Panc1 (cell line): ENCODE data around the gene SHMT1. TPM values are rescaled to one million over a fixed set of nuclear protein-coding genes. Genes with fewer than 3 reads are reported as not detected.

ENCODE experiments used
- ATAC-seq: fragments of 200-7000 bp; cut with Tn5 transposase; 2 replicates; pipeline ENCODE4 v1.9.1; 2020; ENCODE audit warnings: mild to moderate bottlenecking, moderate library complexity
- BruUV-seq: library from RNA; stranded (reverse); fragments of 400-500 nt; replicated peaks from 2 replicates; lab custom pipeline; 2021; lab: Mats Ljungman, UMichigan
- CTCF ChIA-PET: fragments of 300-600 bp; sonication (Branson Sonifier 250); formaldehyde crosslinking; loops from one replicate; lab custom pipeline; 2022; ENCODE audit warnings: antibody characterized with exemption; lab: Charles Lee
- POLR2A ChIA-PET: fragments of 300-600 bp; sonication (Branson Sonifier 250); formaldehyde crosslinking; loops from one replicate; lab custom pipeline; 2022; ENCODE audit warnings: antibody characterized with exemption; lab: Charles Lee
- DNase-seq: peaks from one replicate; pipeline ENCODE4 v3.0.0-alpha.2; 2010; ENCODE audit warnings: low read depth, low spot score
- H3K27ac ChIP-seq: 2 replicates; pipeline ENCODE4 v1.5.1; 2011; ENCODE audit warnings: mild to moderate bottlenecking, low read length, inconsistent platforms
- H3K27me3 ChIP-seq: fragments of 200-500 bp; sonication (Bioruptor generic); 2 replicates; pipeline ENCODE4 v1.6.0; 2014; ENCODE audit warnings: low read length, inconsistent platforms; ENCODE audit not compliant: control insufficient read depth, insufficient read depth
- H3K36me3 ChIP-seq: fragments of 200-500 bp; sonication (Bioruptor generic); 2 replicates; pipeline ENCODE4 v1.5.1; 2014; ENCODE audit warnings: inconsistent platforms, mild to moderate bottlenecking, low read length, moderate library complexity; ENCODE audit not compliant: control insufficient read depth, insufficient read depth
- H3K4me1 ChIP-seq: 2 replicates; pipeline ENCODE4 v1.5.1; 2011; ENCODE audit warnings: inconsistent platforms, mild to moderate bottlenecking, low read length, moderate library complexity; ENCODE audit not compliant: control insufficient read depth, insufficient read depth
- H3K4me3 ChIP-seq, 2 experiments: 2 replicates each; pipeline ENCODE4 v1.5.1; 2011 to 2012; ENCODE audit warnings: low read depth in 2 of 2, low read length in 2 of 2, mild to moderate bottlenecking in 2 of 2, inconsistent platforms in 1 of 2, moderate library complexity in 1 of 2
- H3K9me3 ChIP-seq: fragments of 200-500 bp; sonication (Bioruptor generic); 2 replicates; pipeline ENCODE4 v1.5.1; 2014; ENCODE audit warnings: low read depth, mild to moderate bottlenecking, inconsistent platforms, low read length, moderate library complexity; ENCODE audit not compliant: control insufficient read depth, insufficient read depth
- CTCF ChIP-seq: fragments of 450-650 bp; IDR thresholded peaks from 2 replicates; pipeline ENCODE4 v1.5.1; 2017; ENCODE audit warnings: mild to moderate bottlenecking
- POLR2AphosphoS5 ChIP-seq: IDR thresholded peaks from 2 replicates; pipeline ENCODE4 v1.6.1; 2012; ENCODE audit warnings: mild to moderate bottlenecking, low read depth, low read length, moderate library complexity
- SIN3A ChIP-seq: IDR thresholded peaks from 2 replicates; pipeline ENCODE4 v1.6.1; 2012; ENCODE audit warnings: low read depth, mild to moderate bottlenecking, low read length, moderate library complexity, borderline replicate concordance; ENCODE audit not compliant: insufficient read depth
- TCF7L2 ChIP-seq: IDR thresholded peaks from 2 replicates; pipeline ENCODE4 v1.6.1; 2011; ENCODE audit warnings: mild to moderate bottlenecking, low read depth, low read length, inconsistent platforms
- in situ Hi-C: cut with HindIII; loops from 2 replicates; pipeline ENCODE4 v1.10.0; 2016; ENCODE audit warnings: low sequenced_read_pairs, low pct_unique_long_range_greater_than_20kb
- intact Hi-C: fragments of 100-400 bp; cut with micrococcal nuclease; formaldehyde crosslinking; loops from one replicate; pipeline ENCODE4 v1.10.0; 2022; ENCODE audit not compliant: unreplicated experiment
- total RNA-seq: library from RNA; stranded (reverse); gene quantifications from one replicate; pipeline ENCODE4 v1.2.1, GENCODE V29; 2021; ENCODE audit not compliant: unreplicated experiment
- TF ChIP-seq, protein P1 (sequence below), 2 experiments: IDR thresholded peaks; 2 replicates each; pipeline ENCODE4 v1.6.1; 2011 to 2012; ENCODE audit warnings: low read depth in 2 of 2, control low read depth in 1 of 2, low read length in 1 of 2, mild to moderate bottlenecking in 1 of 2, moderate library complexity in 1 of 2; ENCODE audit not compliant: insufficient read depth in 1 of 2

Gene SHMT1
- total RNA-seq, 1 experiment from 2014 or later, result 21.7 TPM

DNA sequence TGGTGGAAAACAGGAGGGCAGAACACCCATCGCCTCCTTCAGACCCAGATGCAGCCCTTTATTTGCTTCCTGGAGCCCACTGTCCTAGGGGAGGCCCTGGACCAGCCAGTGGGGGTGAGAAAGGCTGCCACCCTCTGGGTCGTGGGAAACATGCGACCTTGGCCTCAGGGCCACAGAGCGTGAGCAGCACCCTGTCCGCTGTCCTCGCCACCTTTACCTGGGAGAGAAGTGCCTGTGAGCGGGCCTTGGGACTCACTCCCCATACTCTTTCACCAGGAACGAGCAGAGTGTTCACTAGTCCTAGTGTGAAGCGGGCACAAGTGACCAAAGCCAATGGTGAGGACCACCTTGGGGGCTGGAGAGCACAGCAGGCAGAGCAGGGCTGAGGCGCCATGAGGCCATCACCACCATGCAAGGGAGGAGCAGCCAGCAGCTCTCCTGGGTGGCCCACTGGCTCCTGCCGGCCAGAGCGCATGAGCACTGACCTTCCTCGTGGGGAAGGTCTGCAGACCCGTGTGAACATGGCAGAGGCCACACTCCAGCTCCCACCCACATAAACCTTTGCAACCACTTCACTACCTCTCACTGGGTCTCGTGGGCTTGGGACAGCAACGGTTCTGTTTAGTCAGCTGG, 39.7 kb downstream of the SHMT1 start:
- no TSS peak for BruUV-seq
- intact Hi-C loops, result no loop called here
- Histone ChIP-seq H3K36me3 (peaks cover 2% of the 10 kb centered on the region; the same call in 1 of the 2 replicates), H3K4me1 (peaks cover 5% of the 10 kb centered on the region), H3K9me3 (no peaks in the 10 kb centered on the region), H3K27ac (no peak overlapping the region), H3K27me3 (no peaks in the 10 kb centered on the region), H3K4me3 (no peak overlapping the region)
- DNase-seq (no peak), ATAC-seq (no peak)
- ChIA-PET CTCF (interaction anchor here (0.7 kb wide), 1 partner anchor 171 kb away, joined by 3 read pairs; no protein-coding TSS in a partner anchor), POLR2A (no interaction called here)
- TF ChIP-seq POLR2AphosphoS5 (no peak), TCF7L2 (no peak), SIN3A (no peak), CTCF (no peak)
- TF ChIP-seq, protein P1, sequence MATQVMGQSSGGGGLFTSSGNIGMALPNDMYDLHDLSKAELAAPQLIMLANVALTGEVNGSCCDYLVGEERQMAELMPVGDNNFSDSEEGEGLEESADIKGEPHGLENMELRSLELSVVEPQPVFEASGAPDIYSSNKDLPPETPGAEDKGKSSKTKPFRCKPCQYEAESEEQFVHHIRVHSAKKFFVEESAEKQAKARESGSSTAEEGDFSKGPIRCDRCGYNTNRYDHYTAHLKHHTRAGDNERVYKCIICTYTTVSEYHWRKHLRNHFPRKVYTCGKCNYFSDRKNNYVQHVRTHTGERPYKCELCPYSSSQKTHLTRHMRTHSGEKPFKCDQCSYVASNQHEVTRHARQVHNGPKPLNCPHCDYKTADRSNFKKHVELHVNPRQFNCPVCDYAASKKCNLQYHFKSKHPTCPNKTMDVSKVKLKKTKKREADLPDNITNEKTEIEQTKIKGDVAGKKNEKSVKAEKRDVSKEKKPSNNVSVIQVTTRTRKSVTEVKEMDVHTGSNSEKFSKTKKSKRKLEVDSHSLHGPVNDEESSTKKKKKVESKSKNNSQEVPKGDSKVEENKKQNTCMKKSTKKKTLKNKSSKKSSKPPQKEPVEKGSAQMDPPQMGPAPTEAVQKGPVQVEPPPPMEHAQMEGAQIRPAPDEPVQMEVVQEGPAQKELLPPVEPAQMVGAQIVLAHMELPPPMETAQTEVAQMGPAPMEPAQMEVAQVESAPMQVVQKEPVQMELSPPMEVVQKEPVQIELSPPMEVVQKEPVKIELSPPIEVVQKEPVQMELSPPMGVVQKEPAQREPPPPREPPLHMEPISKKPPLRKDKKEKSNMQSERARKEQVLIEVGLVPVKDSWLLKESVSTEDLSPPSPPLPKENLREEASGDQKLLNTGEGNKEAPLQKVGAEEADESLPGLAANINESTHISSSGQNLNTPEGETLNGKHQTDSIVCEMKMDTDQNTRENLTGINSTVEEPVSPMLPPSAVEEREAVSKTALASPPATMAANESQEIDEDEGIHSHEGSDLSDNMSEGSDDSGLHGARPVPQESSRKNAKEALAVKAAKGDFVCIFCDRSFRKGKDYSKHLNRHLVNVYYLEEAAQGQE (IDR thresholded peaks at IDR 0.05; ENCODE audit: insufficient read depth in 1 of 2, low read depth in 2 of 2, low read length in 1 of 2), result no peak
- in situ Hi-C loops, result no loop called here

DNA sequence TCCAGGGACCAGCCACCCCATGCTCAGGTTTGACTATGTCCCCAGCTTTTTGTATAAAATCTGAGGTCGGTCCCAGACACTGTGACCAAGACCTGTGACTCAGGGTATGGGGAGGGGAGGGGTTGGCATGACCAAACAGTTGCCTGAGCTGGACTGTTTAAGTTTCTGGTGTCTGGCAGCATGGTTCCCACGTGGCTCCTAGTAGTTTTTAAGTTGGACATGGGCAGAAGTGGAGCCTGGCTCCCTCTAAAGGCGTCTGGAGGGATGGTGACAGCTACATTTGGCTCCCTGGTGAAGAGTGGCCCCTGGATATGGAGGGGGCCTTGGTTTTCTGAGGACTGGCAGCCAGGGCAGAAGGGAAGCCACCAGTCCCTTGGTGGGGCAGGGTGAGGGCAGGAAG, 40.3 kb downstream of the SHMT1 start:
- intact Hi-C loops (no loop called here), in situ Hi-C loops (no loop called here)
- Histone ChIP-seq H3K27me3 (no peaks in the 10 kb centered on the region), H3K9me3 (no peaks in the 10 kb centered on the region), H3K27ac (no peak overlapping the region), H3K4me1 (peaks cover 7% of the 10 kb centered on the region), H3K4me3 (no peak overlapping the region), H3K36me3 (peaks cover 2% of the 10 kb centered on the region; the same call in 1 of the 2 replicates)
- no peak for DNase-seq
- ChIA-PET CTCF (interaction anchor here (0.7 kb wide), 1 partner anchor 170 kb away, joined by 3 read pairs; no protein-coding TSS in a partner anchor), POLR2A (no interaction called here)
- no peak for TF ChIP-seq POLR2AphosphoS5
- no peak for TF ChIP-seq SIN3A
- TF ChIP-seq, protein P1 (IDR thresholded peaks at IDR 0.05; ENCODE audit: insufficient read depth in 1 of 2, low read depth in 2 of 2, low read length in 1 of 2), result no peak
- TF ChIP-seq CTCF, result no peak; the same call in 1 of the 2 replicates
- no peak for TF ChIP-seq TCF7L2
- peak; percentile 41; the same call in 1 of the 2 replicates for ATAC-seq
- BruUV-seq, result no TSS peak
